ENCODE results near the gene ODAD3. TPM values are rescaled to one million over a fixed set of nuclear protein-coding genes. Genes with fewer than 3 reads are reported as not detected.
"Not testable (repeated sequence)": the region's sequence is repeated elsewhere in the genome, so short reads cannot be mapped to it uniquely, and the experiment has no call there.

ODAD3 gene
- total RNA-seq, 2 experiments from 2014 or later, result 0.15 to 0.19 TPM

- H3K9me3 Mint-ChIP-seq, result no peaks in the 10 kb centered on the region
- no peak for DNase-seq
- CTCF ChIA-PET, result no interaction called here
- H3K4me1 Mint-ChIP-seq (ENCODE audit: low read depth), result no peaks in the 10 kb centered on the region
- no peak overlapping the region for H3K27ac Mint-ChIP-seq
- peaks cover 3% of the 10 kb centered on the region for H3K27me3 Mint-ChIP-seq (ENCODE audit: low read depth)
- no peaks in the 10 kb centered on the region for H3K36me3 Mint-ChIP-seq (ENCODE audit: low read depth)
- intact Hi-C loops (cut with micrococcal nuclease), result no loop called here
- H3K4me3 Mint-ChIP-seq, result no peak overlapping the region
Measured at GRCh38 chr19:11456659-11457058, 21.7 kb upstream of the ODAD3 start.

- not testable (repeated sequence) for H3K4me1 Mint-ChIP-seq (ENCODE audit: low read depth); H3K4me3 Mint-ChIP-seq; H3K9me3 Mint-ChIP-seq; H3K36me3 Mint-ChIP-seq (ENCODE audit: low read depth); H3K27me3 Mint-ChIP-seq (ENCODE audit: low read depth); DNase-seq; H3K27ac Mint-ChIP-seq
- CTCF ChIA-PET, result interaction anchor here (0.7 to 1.0 kb wide), 4 partner anchors 22 to 347 kb away, joined by 3 to 5 read pairs (median 3); no protein-coding TSS in a partner anchor
- intact Hi-C loops (cut with micrococcal nuclease), result loop anchor here (2.0 kb wide), 1 partner anchor 28 kb away; no protein-coding TSS in a partner anchor
Measured at GRCh38 chr19:11455233-11455554, 20.3 kb upstream of the ODAD3 start.

DNA sequence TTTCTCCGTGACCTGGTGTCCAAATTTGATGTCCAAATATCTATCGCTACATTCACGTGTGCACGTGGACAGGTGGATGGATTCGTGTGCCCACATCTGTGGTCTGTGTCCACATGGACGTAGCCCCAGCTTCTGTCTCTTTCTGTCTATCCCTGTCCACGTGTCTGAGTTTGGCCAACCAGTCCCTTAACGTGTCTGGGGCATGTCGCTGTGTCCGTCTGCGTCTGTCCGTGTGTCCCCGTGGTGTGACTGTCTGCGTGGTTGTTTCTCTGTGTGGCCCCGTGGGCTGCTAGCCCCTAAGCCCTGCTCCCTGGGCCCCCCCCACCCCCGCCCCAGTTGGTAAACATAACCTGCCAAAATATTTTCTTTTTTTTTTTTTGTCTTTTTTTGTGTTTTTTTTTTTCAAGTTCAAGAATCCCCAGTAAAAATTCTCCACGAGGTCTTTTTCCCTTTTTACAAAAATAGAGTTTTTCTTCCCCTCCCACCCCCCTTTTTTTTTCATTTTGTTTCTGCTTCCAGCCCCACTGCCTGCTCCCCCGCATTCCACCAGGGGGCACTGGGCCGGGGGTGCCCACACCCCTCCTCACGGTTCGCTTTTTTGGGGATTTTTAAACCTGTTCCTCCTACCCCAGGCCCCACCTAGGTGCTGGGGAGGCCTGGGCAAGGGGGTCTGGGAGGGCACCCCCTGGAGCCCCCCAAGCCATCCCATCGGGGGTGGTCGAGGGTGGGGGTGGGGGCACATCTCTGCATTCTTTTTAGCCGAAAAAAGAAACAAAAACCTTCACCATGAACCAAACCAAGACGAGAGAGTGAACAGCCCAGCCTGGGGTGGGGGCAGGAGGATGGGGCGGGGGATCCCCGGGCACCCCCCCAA is 18.8 kb upstream of the ODAD3 start:
- no peak overlapping the region for H3K4me3 Mint-ChIP-seq
- H3K27ac Mint-ChIP-seq, result no peak overlapping the region
- peaks cover 6% of the 10 kb centered on the region for H3K36me3 Mint-ChIP-seq (ENCODE audit: low read depth)
- no peaks in the 10 kb centered on the region for H3K27me3 Mint-ChIP-seq (ENCODE audit: low read depth)
- intact Hi-C loops (cut with micrococcal nuclease), result loop anchor here (2.0 kb wide), 1 partner anchor 29 kb away; no protein-coding TSS in a partner anchor
- CTCF ChIA-PET, result interaction anchor here (1.3 kb wide), 1 partner anchor 29 kb away, joined by 3 read pairs; no protein-coding TSS in a partner anchor
- DNase-seq, result peak; percentile 15
- no peaks in the 10 kb centered on the region for H3K9me3 Mint-ChIP-seq
- no peaks in the 10 kb centered on the region for H3K4me1 Mint-ChIP-seq (ENCODE audit: low read depth)

DNA sequence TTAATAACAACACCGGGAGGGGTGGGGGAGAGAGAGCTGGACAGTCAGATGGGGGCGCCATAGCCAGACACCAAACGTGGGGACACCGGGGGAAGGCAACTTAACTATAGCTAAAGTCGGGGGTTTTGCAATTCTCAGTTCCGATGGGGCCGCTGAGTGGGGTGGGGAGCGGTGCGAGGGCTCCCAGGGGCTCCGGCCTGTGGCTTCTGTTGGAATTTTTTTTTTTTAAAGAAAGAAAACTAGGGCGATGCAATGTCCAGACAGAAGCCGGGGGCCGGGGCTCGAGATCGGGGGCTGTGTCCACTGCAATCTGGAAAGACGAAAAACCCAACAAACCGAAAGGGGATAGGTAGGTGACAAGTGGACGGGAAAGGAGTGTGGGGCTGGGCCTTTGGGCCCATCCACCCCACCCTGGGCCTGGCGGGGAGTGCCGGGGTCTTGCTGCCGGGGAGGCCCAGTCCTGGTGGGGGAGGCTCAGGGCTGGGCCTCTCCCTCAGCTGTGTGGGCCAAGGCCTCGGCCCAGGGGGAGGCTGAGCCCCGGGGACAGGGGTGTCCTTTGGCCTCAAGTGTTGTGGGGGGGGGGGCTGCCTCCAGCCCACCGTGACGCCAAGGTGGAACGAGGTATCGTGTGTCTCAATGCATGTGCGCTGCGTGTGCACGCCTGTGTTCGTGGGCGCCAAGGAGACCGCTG is 17.8 kb upstream of the ODAD3 start:
- DNase-seq, result peak; percentile 31
- Mint-ChIP-seq H3K9me3 (no peaks in the 10 kb centered on the region), H3K36me3 (ENCODE audit: low read depth) (peaks cover 7% of the 10 kb centered on the region), H3K27me3 (ENCODE audit: low read depth) (no peaks in the 10 kb centered on the region), H3K4me1 (ENCODE audit: low read depth) (no peaks in the 10 kb centered on the region), H3K4me3 (no peak overlapping the region), H3K27ac (no peak overlapping the region)
- CTCF ChIA-PET, result interaction anchor here (0.6 to 1.3 kb wide), 4 partner anchors 30 to 296 kb away, joined by 3 read pairs; no protein-coding TSS in a partner anchor
- intact Hi-C loops (cut with micrococcal nuclease), result no loop called here

- CTCF ChIA-PET, result interaction anchor here (0.6 to 1.3 kb wide), 6 partner anchors 21 to 296 kb away, joined by 3 to 4 read pairs (median 3); no protein-coding TSS in a partner anchor
- Mint-ChIP-seq H3K4me3 (no peak overlapping the region), H3K4me1 (ENCODE audit: low read depth) (no peaks in the 10 kb centered on the region), H3K9me3 (no peaks in the 10 kb centered on the region), H3K27me3 (ENCODE audit: low read depth) (no peaks in the 10 kb centered on the region), H3K36me3 (ENCODE audit: low read depth) (peaks cover 7% of the 10 kb centered on the region), H3K27ac (no peak overlapping the region)
- no peak for DNase-seq
- intact Hi-C loops (cut with micrococcal nuclease), result no loop called here
Measured at GRCh38 chr19:11451871-11452619, 17.1 kb upstream of the ODAD3 start.

DNA sequence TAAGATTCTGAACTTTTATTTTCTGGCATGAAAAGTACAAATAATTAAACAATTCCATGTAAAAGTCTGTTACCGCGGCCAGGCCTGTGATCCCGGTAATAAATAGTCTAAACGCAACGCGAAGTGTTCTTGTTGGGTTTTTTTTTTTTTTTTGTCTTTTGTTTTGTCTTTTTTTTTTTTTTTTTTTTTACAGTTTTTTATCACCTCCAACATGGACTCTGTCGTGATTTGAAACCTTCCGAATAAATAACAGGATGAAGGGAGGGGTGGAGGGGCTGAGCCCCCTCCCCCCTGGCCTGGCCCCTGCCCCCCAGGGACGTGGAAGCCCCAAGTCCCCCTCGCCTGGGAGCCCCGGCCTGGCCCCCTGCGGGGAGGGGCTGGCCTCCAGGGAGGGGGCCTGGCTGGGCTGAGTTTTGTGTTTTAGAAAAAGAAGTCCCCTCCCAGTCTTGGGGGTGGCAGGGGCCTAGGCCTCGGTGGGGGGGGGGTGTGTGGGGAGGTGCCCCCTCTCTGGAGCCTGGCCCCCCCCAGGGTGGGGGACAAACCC is 16.5 kb upstream of the ODAD3 start:
- DNase-seq, result no peak
- peaks cover 9% of the 10 kb centered on the region for H3K36me3 Mint-ChIP-seq (ENCODE audit: low read depth)
- intact Hi-C loops (cut with micrococcal nuclease), result no loop called here
- no peak overlapping the region for H3K4me3 Mint-ChIP-seq
- H3K27ac Mint-ChIP-seq, result no peak overlapping the region
- CTCF ChIA-PET, result no interaction called here
- no peaks in the 10 kb centered on the region for H3K9me3 Mint-ChIP-seq
- no peaks in the 10 kb centered on the region for H3K27me3 Mint-ChIP-seq (ENCODE audit: low read depth)
- H3K4me1 Mint-ChIP-seq (ENCODE audit: low read depth), result no peaks in the 10 kb centered on the region

DNA sequence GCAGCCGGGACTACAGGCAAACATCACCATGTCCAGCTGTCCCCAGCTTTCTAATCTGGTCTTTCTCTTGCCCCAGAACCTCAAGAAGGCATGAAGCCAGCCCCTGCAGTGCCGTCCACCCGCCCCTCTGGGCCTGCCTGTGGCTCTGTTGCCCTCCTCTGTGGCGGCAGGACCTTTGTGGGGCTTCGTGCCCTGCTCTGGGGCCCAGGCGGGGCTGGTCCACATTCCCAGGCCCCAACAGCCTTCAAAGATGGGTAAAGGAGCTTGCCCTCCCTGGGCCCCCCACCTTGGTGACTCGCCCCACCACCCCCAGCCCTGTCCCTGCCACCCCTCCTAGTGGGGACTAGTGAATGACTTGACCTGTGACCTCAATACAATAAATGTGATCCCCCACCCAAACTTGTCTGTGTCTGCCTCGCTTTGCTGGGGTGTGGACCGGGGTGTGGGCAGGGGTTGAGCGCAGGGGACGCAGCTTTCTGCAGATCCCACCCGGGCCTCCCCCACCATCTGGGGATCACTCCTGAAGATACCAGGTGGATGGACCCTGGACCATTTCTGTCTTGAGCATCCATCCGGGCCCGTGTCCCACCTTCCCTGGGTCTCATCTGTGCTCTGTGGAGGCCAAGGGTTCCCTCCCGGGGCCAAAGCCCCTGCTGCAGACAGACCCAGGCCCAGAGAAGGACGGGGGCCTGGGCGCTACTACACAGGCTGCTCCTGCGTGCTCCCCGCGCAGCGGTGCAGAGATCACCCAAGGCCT is 15.8 kb upstream of the ODAD3 start:
- CTCF ChIA-PET, result interaction anchor here (0.6 kb wide), 1 partner anchor 1341 kb away, joined by 3 read pairs; no protein-coding TSS in a partner anchor
- Mint-ChIP-seq H3K4me3 (no peak overlapping the region), H3K4me1 (ENCODE audit: low read depth) (no peaks in the 10 kb centered on the region), H3K9me3 (no peaks in the 10 kb centered on the region), H3K27ac (no peak overlapping the region), H3K36me3 (ENCODE audit: low read depth) (peaks cover 9% of the 10 kb centered on the region), H3K27me3 (ENCODE audit: low read depth) (no peaks in the 10 kb centered on the region)
- DNase-seq, result no peak
- intact Hi-C loops (cut with micrococcal nuclease), result no loop called here

DNA sequence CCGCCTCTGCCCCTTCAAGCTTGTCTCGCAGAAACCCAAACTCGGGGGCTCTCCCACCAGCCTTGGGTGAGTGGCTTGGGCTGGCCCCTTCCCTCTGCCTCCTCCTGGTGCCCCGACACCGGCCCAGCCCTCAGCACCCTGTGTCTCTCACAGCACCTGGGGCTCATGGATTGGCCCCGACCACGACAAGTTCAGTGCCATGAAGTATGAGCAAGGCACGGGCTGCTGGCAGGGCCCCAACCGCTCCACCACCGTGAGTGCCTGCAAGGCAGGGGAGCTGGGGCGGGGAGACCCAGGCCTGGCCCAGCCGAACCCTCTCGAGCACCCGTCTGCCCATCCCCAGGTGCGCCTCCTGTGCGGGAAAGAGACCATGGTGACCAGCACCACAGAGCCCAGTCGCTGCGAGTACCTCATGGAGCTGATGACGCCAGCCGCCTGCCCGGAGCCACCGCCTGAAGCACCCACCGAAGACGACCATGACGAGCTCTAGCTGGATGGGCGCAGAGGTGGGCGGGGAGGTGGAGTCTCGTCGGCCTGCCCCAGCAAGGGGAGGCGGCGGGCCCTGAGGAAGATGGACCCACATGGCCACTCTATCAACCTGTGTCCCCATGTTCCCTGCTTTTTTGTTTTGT is 14.1 kb upstream of the ODAD3 start:
- no peak overlapping the region for H3K4me3 Mint-ChIP-seq

GRCh38 chr19:11448410-11448809 is 13.5 kb upstream of the ODAD3 start:
- H3K4me1 Mint-ChIP-seq (ENCODE audit: low read depth), result no peaks in the 10 kb centered on the region
- H3K36me3 Mint-ChIP-seq (ENCODE audit: low read depth), result peaks cover 19% of the 10 kb centered on the region
- no peaks in the 10 kb centered on the region for H3K27me3 Mint-ChIP-seq (ENCODE audit: low read depth)
- no peak overlapping the region for H3K27ac Mint-ChIP-seq
- no peaks in the 10 kb centered on the region for H3K9me3 Mint-ChIP-seq
- CTCF ChIA-PET, result interaction anchor here (1.7 kb wide), 1 partner anchor 67 kb away, joined by 7 read pairs; no protein-coding TSS in a partner anchor
- no peak for DNase-seq
- intact Hi-C loops (cut with micrococcal nuclease), result no loop called here
- H3K4me3 Mint-ChIP-seq, result no peak overlapping the region

More for the DNA sequence above, 14.1 kb upstream of the ODAD3 start:
- Mint-ChIP-seq H3K4me1 (ENCODE audit: low read depth) (no peaks in the 10 kb centered on the region), H3K27ac (no peak overlapping the region), H3K27me3 (ENCODE audit: low read depth) (no peaks in the 10 kb centered on the region), H3K36me3 (ENCODE audit: low read depth) (peaks cover 18% of the 10 kb centered on the region), H3K9me3 (no peaks in the 10 kb centered on the region)
- no peak for DNase-seq
- intact Hi-C loops (cut with micrococcal nuclease), result no loop called here
- CTCF ChIA-PET, result interaction anchor here (1.7 kb wide), 1 partner anchor 68 kb away, joined by 7 read pairs; no protein-coding TSS in a partner anchor

DNA sequence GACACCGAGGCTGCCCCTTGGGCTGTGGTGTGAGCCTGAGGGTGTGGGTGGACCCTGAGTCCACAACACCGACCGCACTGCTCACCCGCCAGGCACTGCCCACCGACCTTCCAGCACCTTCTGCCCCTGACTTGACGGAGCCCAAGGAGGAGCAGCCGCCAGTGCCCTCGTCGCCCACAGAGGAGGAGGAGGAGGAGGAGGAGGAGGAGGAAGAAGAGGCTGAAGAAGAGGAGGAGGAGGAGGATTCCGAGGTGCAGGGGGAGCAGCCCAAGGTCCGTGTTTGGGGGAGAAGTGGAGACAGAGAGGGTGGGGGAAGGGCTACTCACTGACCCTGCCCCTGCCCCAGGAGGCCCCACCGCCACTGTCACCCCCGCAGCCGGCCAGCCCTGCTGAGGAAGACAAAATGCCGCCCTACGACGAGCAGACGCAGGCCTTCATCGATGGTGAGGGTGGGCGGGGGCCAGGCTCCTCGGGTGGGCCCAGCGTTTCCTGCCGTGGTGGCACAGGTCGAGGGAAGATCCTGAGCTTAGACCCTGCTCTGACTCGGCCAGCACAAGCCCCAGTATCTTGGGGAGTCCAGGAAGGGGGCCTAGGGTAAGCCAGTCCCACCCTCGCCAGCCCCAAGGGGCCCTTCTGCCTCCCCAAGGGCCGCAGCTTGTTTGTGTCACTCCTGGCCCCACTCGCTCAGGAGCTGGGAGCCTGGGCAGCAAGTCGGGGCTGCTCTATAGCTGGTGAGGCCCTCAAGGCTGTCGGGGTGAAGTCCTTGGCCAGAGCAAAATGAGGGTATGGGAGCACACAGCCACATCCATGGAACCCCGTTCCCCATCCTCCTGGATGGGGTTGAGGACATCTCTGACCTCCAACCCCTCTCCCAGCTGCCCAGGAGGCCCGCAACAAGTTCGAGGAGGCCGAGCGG is 12.7 kb upstream of the ODAD3 start:
- intact Hi-C loops (cut with micrococcal nuclease), result no loop called here
- no peaks in the 10 kb centered on the region for H3K27me3 Mint-ChIP-seq (ENCODE audit: low read depth)
- CTCF ChIA-PET, result interaction anchor here (0.5 to 1.7 kb wide), 4 partner anchors 66 to 503 kb away, joined by 3 to 7 read pairs (median 4); no protein-coding TSS in a partner anchor

More for the DNA sequence above, 12.7 kb upstream of the ODAD3 start:
- DNase-seq, result no peak
- Mint-ChIP-seq H3K9me3 (no peaks in the 10 kb centered on the region), H3K4me3 (no peak overlapping the region), H3K4me1 (ENCODE audit: low read depth) (no peaks in the 10 kb centered on the region), H3K27ac (no peak overlapping the region), H3K36me3 (ENCODE audit: low read depth) (peaks cover 20% of the 10 kb centered on the region)
